Lung (tissue), 12 donors: ENCODE results near the gene RGS21. TPM values are rescaled to one million over a fixed set of nuclear protein-coding genes. Genes with fewer than 3 reads are reported as not detected.

ENCODE experiments used
- ATAC-seq: fragments of 200-7000 bp; cut with Tn5 transposase; one replicate; pipeline ENCODE4 v1.9.1; 2020; ENCODE audit warnings: moderate number of reproducible peaks; ENCODE audit not compliant: insufficient read depth, low FRiP score
- DNase-seq, 3 donors: peaks; one replicate each; pipeline ENCODE4 v3.0.0-alpha.2; 2013 to 2017
- H3K27ac ChIP-seq, 2 donors: one replicate each; pipeline ENCODE4 v1.5.1; 2013; ENCODE audit warnings: mild to moderate bottlenecking in 2 of 2, moderate library complexity in 2 of 2, control low read depth in 1 of 2, inconsistent platforms in 1 of 2, low read depth in 1 of 2, low read length in 1 of 2
- H3K27me3 ChIP-seq, 3 donors: one replicate each; pipeline ENCODE4 v1.5.1; 2013; ENCODE audit warnings: low read length in 2 of 3; ENCODE audit not compliant: control insufficient read depth in 3 of 3, insufficient read depth in 3 of 3
- H3K36me3 ChIP-seq, 4 donors: one replicate each; pipeline ENCODE4 v1.5.1; 2013; ENCODE audit warnings: low read length in 4 of 4, mild to moderate bottlenecking in 1 of 4, moderate library complexity in 1 of 4; ENCODE audit not compliant: control insufficient read depth in 4 of 4, insufficient read depth in 4 of 4
- H3K4me1 ChIP-seq, 5 donors: one replicate each; pipeline ENCODE4 v1.5.1; 2013; ENCODE audit warnings: low read length in 5 of 5, mild to moderate bottlenecking in 2 of 5, moderate library complexity in 1 of 5; ENCODE audit not compliant: control insufficient read depth in 5 of 5, insufficient read depth in 5 of 5
- H3K4me3 ChIP-seq: one replicate; pipeline ENCODE4 v1.5.1; 2013; ENCODE audit warnings: mild to moderate bottlenecking, control low read depth, moderate library complexity
- H3K9ac ChIP-seq, 2 donors: one replicate each; pipeline ENCODE4 v1.5.1; 2013; ENCODE audit warnings: low read length in 2 of 2, control low read depth in 1 of 2; ENCODE audit not compliant: insufficient read depth in 1 of 2
- H3K9me3 ChIP-seq, 4 donors: one replicate each; pipeline ENCODE4 v1.5.1; 2013; ENCODE audit warnings: low read length in 3 of 4, mild to moderate bottlenecking in 1 of 4, moderate library complexity in 1 of 4; ENCODE audit not compliant: control insufficient read depth in 4 of 4, insufficient read depth in 3 of 4
- WGBS, 2 donors: extraction: QIAGEN DNeasy Blood & Tissue Kit; methylation state at CpG; one replicate each; pipeline ENCODE4 v1.1.7; 2013; 5-methylcytosine and 5-hydroxymethylcytosine counted together
- polyA plus RNA-seq, 2 donors: library from polyadenylated mRNA; stranded (reverse); fragments of 200-250 nt; gene quantifications; one replicate each; pipeline ENCODE4 v1.2.1, GENCODE V29; 2013
- total RNA-seq, 2 donors: library from RNA; depleted of rRNA in 1 of 2; stranded (reverse); fragments of >200 nt in 1 of 2; gene quantifications; one replicate each; pipeline ENCODE4 v1.2.1, GENCODE V29; 2014 to 2021
- TF ChIP-seq, protein P1 (sequence below): IDR thresholded peaks from 2 replicates; pipeline ENCODE4 v1.5.1; 2012; ENCODE audit warnings: mild to moderate bottlenecking; ENCODE audit errors: control extremely low read depth, extremely low read depth
- donor health status: control.
- donor health status: control.
- donor health status: Bipolar disorder and iron deficiency.
- donor health status: healthy.
- donor health status: DM: yes; HTN: yes; CAD: no.

Gene RGS21
- total and polyA plus RNA-seq, 4 donors = not detected

DNA sequence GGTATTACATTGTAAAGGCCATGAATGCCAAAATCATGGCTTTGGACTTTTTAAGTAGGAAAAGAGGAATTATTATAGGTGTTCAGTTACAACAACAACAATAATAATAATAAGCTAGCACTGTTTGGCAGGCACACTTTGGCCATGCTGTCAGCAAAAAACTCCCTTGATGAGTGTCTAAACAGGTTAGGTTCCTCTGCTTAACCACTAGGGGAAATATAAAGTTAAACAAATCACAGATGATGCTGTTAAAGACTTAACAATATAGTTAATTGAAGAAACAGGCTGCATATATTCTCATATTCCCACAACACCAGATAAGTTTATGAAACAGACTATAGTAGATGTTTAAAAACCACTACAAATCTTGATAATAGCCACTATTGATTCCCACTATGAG, 46.4 kb downstream of the RGS21 start:
- no peak overlapping the region for H3K9ac ChIP-seq
- no peaks in the 10 kb centered on the region for H3K4me1 ChIP-seq
- H3K4me3 ChIP-seq = no peak overlapping the region
- H3K27me3 ChIP-seq = no peaks in the 10 kb centered on the region
- H3K27ac ChIP-seq = no peak overlapping the region
- TF ChIP-seq, protein P1, sequence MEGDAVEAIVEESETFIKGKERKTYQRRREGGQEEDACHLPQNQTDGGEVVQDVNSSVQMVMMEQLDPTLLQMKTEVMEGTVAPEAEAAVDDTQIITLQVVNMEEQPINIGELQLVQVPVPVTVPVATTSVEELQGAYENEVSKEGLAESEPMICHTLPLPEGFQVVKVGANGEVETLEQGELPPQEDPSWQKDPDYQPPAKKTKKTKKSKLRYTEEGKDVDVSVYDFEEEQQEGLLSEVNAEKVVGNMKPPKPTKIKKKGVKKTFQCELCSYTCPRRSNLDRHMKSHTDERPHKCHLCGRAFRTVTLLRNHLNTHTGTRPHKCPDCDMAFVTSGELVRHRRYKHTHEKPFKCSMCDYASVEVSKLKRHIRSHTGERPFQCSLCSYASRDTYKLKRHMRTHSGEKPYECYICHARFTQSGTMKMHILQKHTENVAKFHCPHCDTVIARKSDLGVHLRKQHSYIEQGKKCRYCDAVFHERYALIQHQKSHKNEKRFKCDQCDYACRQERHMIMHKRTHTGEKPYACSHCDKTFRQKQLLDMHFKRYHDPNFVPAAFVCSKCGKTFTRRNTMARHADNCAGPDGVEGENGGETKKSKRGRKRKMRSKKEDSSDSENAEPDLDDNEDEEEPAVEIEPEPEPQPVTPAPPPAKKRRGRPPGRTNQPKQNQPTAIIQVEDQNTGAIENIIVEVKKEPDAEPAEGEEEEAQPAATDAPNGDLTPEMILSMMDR = no peak
- H3K9me3 ChIP-seq = no peaks in the 10 kb centered on the region
- no peaks in the 10 kb centered on the region for H3K36me3 ChIP-seq
- ATAC-seq = no peak
- DNase-seq = no peak

DNA sequence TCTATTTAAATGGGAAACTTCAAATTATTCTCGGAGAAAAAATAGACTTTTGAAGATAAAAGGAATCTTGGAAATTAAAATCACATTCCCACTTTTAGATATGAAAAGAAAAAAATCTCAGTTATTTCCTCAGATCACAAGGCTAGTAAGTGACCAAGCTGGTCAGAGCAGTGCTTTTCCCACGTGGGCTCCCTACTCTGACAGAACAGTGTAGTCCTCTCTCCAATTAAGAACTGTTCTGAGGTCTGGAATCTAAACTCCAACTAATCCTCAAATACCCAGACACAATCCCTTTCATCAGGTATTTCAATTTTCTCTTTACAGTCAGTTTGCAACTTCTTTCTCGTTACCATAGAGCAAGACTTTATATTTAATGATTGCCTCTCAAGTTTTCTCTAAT, 50.6 kb downstream of the RGS21 start:
- 64 to 83% methylated on average over 3 of the region's 3 CpGs for WGBS, 2 donors
- no peak overlapping the region for H3K4me3 ChIP-seq
- TF ChIP-seq, protein P1 = no peak
- H3K27me3 ChIP-seq = no peaks in the 10 kb centered on the region
- no peaks in the 10 kb centered on the region for H3K36me3 ChIP-seq
- H3K9me3 ChIP-seq = no peaks in the 10 kb centered on the region
- DNase-seq (no peak), ATAC-seq (no peak)
- H3K27ac ChIP-seq = no peak overlapping the region
- H3K9ac ChIP-seq = no peak overlapping the region
- H3K4me1 ChIP-seq = no peaks in the 10 kb centered on the region

DNA sequence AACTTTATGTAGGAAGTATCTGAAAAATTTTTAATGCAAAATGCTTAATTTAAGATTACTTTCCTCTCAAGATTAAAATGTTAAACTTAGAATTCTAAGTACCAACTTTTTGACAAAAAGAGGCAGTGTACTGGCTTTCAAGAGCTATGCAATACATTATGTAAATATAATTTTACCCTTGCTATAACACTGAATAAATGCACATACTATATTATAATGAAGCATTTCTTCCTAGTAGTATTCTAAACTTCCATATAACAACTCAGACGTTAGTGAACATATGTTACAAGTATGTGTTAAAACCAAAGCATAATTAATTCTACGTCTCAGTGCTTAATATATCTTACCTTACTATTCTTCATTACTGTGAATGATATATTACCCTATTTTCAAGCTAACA, 58.5 kb downstream of the RGS21 start:
- no peaks in the 10 kb centered on the region for H3K27me3 ChIP-seq
- H3K27ac ChIP-seq = no peak overlapping the region
- no peak overlapping the region for H3K4me3 ChIP-seq
- DNase-seq (no peak), ATAC-seq (no peak)
- TF ChIP-seq, protein P1 = no peak
- 73 to 87% methylated on average over 2 of the region's 2 CpGs for WGBS, 2 donors
- H3K9ac ChIP-seq = no peak overlapping the region
- no peaks in the 10 kb centered on the region for H3K9me3 ChIP-seq
- no peaks in the 10 kb centered on the region for H3K4me1 ChIP-seq
- H3K36me3 ChIP-seq = no peaks in the 10 kb centered on the region

DNA sequence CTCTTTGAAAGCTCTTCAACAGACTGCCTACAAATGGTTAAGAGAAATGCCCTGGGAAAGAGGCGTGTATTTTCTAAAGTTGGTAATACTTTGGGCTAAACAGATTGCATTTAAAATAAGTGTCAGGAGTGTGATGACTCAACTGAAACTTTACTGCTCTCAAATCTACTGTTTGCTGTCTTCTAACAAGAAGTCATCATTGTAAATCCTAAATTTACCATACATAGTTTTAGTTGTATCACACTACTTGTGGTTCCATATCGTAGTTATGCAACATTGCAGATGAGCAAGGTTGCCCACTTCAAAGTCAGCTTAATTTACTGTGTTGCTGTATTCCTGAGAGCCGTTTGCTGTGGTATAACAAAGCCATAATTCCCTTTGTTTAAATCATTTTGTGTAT, 59.6 kb downstream of the RGS21 start:
- H3K9me3 ChIP-seq = no peaks in the 10 kb centered on the region
- no peak overlapping the region for H3K9ac ChIP-seq
- no peaks in the 10 kb centered on the region for H3K36me3 ChIP-seq
- no peaks in the 10 kb centered on the region for H3K27me3 ChIP-seq
- H3K4me3 ChIP-seq = no peak overlapping the region
- no peaks in the 10 kb centered on the region for H3K4me1 ChIP-seq
- ATAC-seq = no peak
- no peak overlapping the region for H3K27ac ChIP-seq
- WGBS, 2 donors = 78 to 90% methylated on average over 3 of the region's 3 CpGs
- TF ChIP-seq, protein P1 = no peak
- DNase-seq = no peak
